Effector memory CD8-positive, alpha-beta T cell (primary cell): Measurements from ENCODE around the gene B9D2.
"Not testable (repeated sequence)": the region's sequence is repeated elsewhere in the genome, so short reads cannot be mapped to it uniquely, and the experiment has no call there.

Source experiments
- ATAC-seq: fragments of 150-1000 bp; cut with Tn5 transposase; replicated peaks from 2 replicates; pipeline ENCODE4 v1.10.0; 2021; ENCODE audit warnings: mild to moderate bottlenecking, moderate library complexity
- DNase-seq, 3 experiments: peaks; one replicate each; pipeline ENCODE4 v3.0.0; 2021
- H3K27ac Mint-ChIP-seq, 2 donors: one replicate each; pipeline ENCODE4 v1.8.0; 2022; ENCODE audit warnings: mild to moderate bottlenecking in 2 of 2, mixed read lengths in 2 of 2, moderate library complexity in 2 of 2
- H3K27me3 Mint-ChIP-seq, 2 donors: one replicate each; pipeline ENCODE4 v1.8.0; 2022; ENCODE audit warnings: mixed read lengths in 2 of 2
- H3K36me3 Mint-ChIP-seq: one replicate; pipeline ENCODE4 v1.8.0; 2022; ENCODE audit warnings: mild to moderate bottlenecking, moderate library complexity, mixed read lengths; ENCODE audit not compliant: insufficient read depth
- H3K4me1 Mint-ChIP-seq, 2 donors: one replicate each; pipeline ENCODE4 v1.8.0; 2022; ENCODE audit warnings: low read depth in 2 of 2, mixed read lengths in 2 of 2
- H3K4me3 Mint-ChIP-seq, 2 donors: one replicate each; pipeline ENCODE4 v1.8.0; 2022; ENCODE audit warnings: mild to moderate bottlenecking in 2 of 2, mixed read lengths in 2 of 2, moderate library complexity in 2 of 2
- H3K9me3 Mint-ChIP-seq, 2 donors: one replicate each; pipeline ENCODE4 v1.8.0; 2022; ENCODE audit warnings: mixed read lengths in 2 of 2

B9D2 gene

GRCh38 chr19:41376998-41377365 is 13.0 kb upstream of the B9D2 start:
- no peaks in the 10 kb centered on the region for H3K9me3 Mint-ChIP-seq
- peaks cover 10 to 13% of the 10 kb centered on the region in 2 donors for H3K4me1 Mint-ChIP-seq
- DNase-seq: no peak
- peak; percentile 61 for ATAC-seq
- peaks cover 15% of the 10 kb centered on the region for H3K36me3 Mint-ChIP-seq
- H3K27me3 Mint-ChIP-seq: no peaks in the 10 kb centered on the region
- peak overlapping the region; percentile 57 to 76 for H3K4me3 Mint-ChIP-seq
- peak overlapping the region; percentile 1 to 68 for H3K27ac Mint-ChIP-seq

GRCh38 chr19:41376241-41376997 is 12.5 kb upstream of the B9D2 start, which contains the start of gene TMEM91:
Gene TMEM91 (plus strand): TSS chr19:41376533. CDS start chr19:41378310, 1,777 bp downstream.
- ATAC-seq (peak; percentile 51), DNase-seq (no peak)
- peak within 1 kb of the TSS; percentile 1 to 68 for H3K27ac Mint-ChIP-seq
- peaks cover 13% of the 10 kb centered on the region for H3K36me3 Mint-ChIP-seq
- H3K27me3 Mint-ChIP-seq: no peaks in the 10 kb centered on the region
- no peaks in the 10 kb centered on the region for H3K9me3 Mint-ChIP-seq
- H3K4me1 Mint-ChIP-seq: peaks cover 12 to 13% of the 10 kb centered on the region in 2 donors
- peak within 1 kb of the TSS; percentile 57 to 76 for H3K4me3 Mint-ChIP-seq

- ATAC-seq (no peak), DNase-seq (no peak)
- Mint-ChIP-seq H3K4me3 (no peak overlapping the region), H3K36me3 (peaks cover 13% of the 10 kb centered on the region), H3K27me3 (no peaks in the 10 kb centered on the region), H3K27ac (no peak overlapping the region), H3K9me3 (no peaks in the 10 kb centered on the region), H3K4me1 (peaks cover 13 to 14% of the 10 kb centered on the region in 2 donors)
These were observed 10.0 kb upstream of the B9D2 start for GRCh38 chr19:41373993-41374392.

DNA sequence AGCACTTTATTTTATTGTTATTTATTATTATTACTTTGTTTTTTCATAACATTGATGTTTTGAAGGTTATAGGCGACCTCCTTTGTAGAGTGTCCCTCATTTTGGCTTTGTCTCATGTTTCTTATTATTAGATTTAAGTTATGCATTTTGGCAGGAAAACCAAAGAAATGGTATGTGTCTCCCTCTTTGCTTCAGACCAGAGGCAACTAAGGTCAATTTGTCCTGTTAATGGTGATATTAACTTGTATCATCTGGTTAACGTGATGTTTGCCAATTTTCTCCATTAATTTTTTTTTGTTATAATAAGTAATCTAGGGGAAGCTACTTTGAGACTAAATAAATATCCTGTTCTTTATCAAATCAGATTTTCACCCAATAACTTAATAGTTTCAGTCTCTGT is 8.6 kb upstream of the B9D2 start:
- peaks cover 13% of the 10 kb centered on the region in 2 donors for H3K4me1 Mint-ChIP-seq
- H3K36me3 Mint-ChIP-seq: peaks cover 10% of the 10 kb centered on the region
- H3K4me3 Mint-ChIP-seq: no peak overlapping the region
- ATAC-seq (no peak), DNase-seq (no peak)
- no peaks in the 10 kb centered on the region for H3K9me3 Mint-ChIP-seq
- H3K27me3 Mint-ChIP-seq: no peaks in the 10 kb centered on the region
- no peak overlapping the region for H3K27ac Mint-ChIP-seq

GRCh38 chr19:41371541-41371940 is 7.6 kb upstream of the B9D2 start:
- H3K27ac Mint-ChIP-seq: peak overlapping the region in 1 of 2 donors; percentile 66
- no peak for ATAC-seq

GRCh38 chr19:41371119-41371518 is 7.2 kb upstream of the B9D2 start:
- not testable (repeated sequence) for ATAC-seq, H3K36me3 Mint-ChIP-seq, DNase-seq, H3K27me3 Mint-ChIP-seq, H3K9me3 Mint-ChIP-seq, H3K4me3 Mint-ChIP-seq
- Mint-ChIP-seq H3K27ac (peak overlapping the region in 1 of 2 donors; percentile 66), H3K4me1 (peaks cover 7 to 11% of the 10 kb centered on the region in 2 donors)

More at GRCh38 chr19:41371541-41371940, 7.6 kb upstream of the B9D2 start:
- Mint-ChIP-seq H3K36me3 (peaks cover 6% of the 10 kb centered on the region), H3K27me3 (no peaks in the 10 kb centered on the region), H3K9me3 (no peaks in the 10 kb centered on the region), H3K4me1 (peaks cover 5 to 7% of the 10 kb centered on the region in 2 donors), H3K4me3 (no peak overlapping the region)
- no peak for DNase-seq

DNA sequence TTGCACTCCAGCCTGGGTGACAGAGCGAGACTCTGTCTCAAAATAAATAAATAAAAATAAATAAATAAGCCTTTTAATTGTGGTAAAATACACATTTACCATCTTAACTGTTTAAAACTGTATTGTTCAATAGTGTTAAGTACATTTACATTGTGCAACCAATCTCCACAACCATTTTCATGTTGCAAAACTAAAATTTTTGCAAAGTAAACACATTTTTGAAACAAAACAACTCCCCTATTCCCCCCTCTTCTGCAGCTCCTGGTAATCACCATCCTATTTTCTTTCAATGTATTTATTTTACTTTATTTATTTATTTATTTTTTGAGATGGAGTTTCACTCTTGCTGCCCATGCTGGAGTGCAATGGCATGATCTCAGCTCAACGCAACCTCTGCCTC is 5.8 kb upstream of the B9D2 start:
- no peaks in the 10 kb centered on the region for H3K9me3 Mint-ChIP-seq
- no peaks in the 10 kb centered on the region for H3K36me3 Mint-ChIP-seq
- H3K27me3 Mint-ChIP-seq: no peaks in the 10 kb centered on the region
- H3K27ac Mint-ChIP-seq: no peak overlapping the region
- ATAC-seq (no peak), DNase-seq (no peak)
- peaks cover 5 to 9% of the 10 kb centered on the region in 2 donors for H3K4me1 Mint-ChIP-seq
- H3K4me3 Mint-ChIP-seq: no peak overlapping the region

GRCh38 chr19:41367848-41368301 is 3.9 kb upstream of the B9D2 start:
- no peak for ATAC-seq
- H3K27me3 Mint-ChIP-seq: no peaks in the 10 kb centered on the region
- no peak for DNase-seq
- H3K27ac Mint-ChIP-seq: no peak overlapping the region
- H3K4me3 Mint-ChIP-seq: no peak overlapping the region
- H3K9me3 Mint-ChIP-seq: no peaks in the 10 kb centered on the region
- H3K4me1 Mint-ChIP-seq: peaks cover 15 to 21% of the 10 kb centered on the region in 2 donors
- H3K36me3 Mint-ChIP-seq: peaks cover 16% of the 10 kb centered on the region

GRCh38 chr19:41366089-41366488 is 2.1 kb upstream of the B9D2 start:
- no peak overlapping the region for H3K4me3 Mint-ChIP-seq
- peak overlapping the region in 1 of 2 donors; percentile 62 for H3K27ac Mint-ChIP-seq

GRCh38 chr19:41364524-41365391 is 809 bp upstream of the B9D2 start:
- Mint-ChIP-seq H3K27me3 (no peaks in the 10 kb centered on the region), H3K4me3 (peak overlapping the region; percentile 84 to 91), H3K36me3 (peaks cover 22% of the 10 kb centered on the region), H3K9me3 (no peaks in the 10 kb centered on the region), H3K27ac (peak overlapping the region; percentile 98 to 99), H3K4me1 (peaks cover 22 to 25% of the 10 kb centered on the region in 2 donors)
- DNase-seq (no peak), ATAC-seq (no peak)

More at GRCh38 chr19:41366089-41366488, 2.1 kb upstream of the B9D2 start:
- ATAC-seq (no peak), DNase-seq (no peak)
- Mint-ChIP-seq H3K4me1 (peaks cover 19 to 21% of the 10 kb centered on the region in 2 donors), H3K9me3 (no peaks in the 10 kb centered on the region), H3K27me3 (no peaks in the 10 kb centered on the region), H3K36me3 (peaks cover 18% of the 10 kb centered on the region)

DNA sequence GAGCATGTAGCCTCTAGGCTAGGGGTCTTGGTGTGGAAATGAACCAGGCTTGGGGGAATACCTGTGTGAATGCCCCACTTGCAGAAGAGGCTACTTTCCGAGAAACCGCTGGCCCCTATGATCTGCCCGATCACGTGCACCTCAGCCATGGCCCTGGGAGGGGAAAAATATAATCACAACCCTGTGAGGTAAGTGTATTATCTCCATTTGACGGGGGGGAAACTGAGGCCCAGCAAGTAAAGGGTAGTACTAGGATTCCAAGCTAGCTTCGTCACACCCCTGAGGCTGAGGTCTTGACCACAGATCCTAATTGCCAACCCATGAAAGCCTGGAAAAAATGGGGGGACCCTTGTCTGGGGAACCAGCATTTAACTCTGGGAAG is 587 bp downstream of the B9D2 start:
- peak overlapping the region; percentile 98 to 99 for H3K27ac Mint-ChIP-seq
- no peaks in the 10 kb centered on the region for H3K9me3 Mint-ChIP-seq
- peaks cover 24% of the 10 kb centered on the region for H3K36me3 Mint-ChIP-seq
- H3K4me3 Mint-ChIP-seq: peak overlapping the region; percentile 84 to 91
- no peaks in the 10 kb centered on the region for H3K27me3 Mint-ChIP-seq
- peaks cover 25 to 29% of the 10 kb centered on the region in 2 donors for H3K4me1 Mint-ChIP-seq
- no peak for DNase-seq
- no peak for ATAC-seq

- peaks cover 34 to 39% of the 10 kb centered on the region in 2 donors for H3K4me1 Mint-ChIP-seq
- H3K4me3 Mint-ChIP-seq: peak overlapping the region; percentile 84 to 91
- no peaks in the 10 kb centered on the region for H3K27me3 Mint-ChIP-seq
- peaks cover 31% of the 10 kb centered on the region for H3K36me3 Mint-ChIP-seq
- H3K9me3 Mint-ChIP-seq: no peaks in the 10 kb centered on the region
- ATAC-seq (no peak), DNase-seq (no peak)
- peak overlapping the region in 1 of 2 donors; percentile 99 for H3K27ac Mint-ChIP-seq
These were observed 1.7 kb downstream of the B9D2 start for GRCh38 chr19:41362143-41362847.

GRCh38 chr19:41359741-41360140 is 4.2 kb downstream of the B9D2 start:
- H3K36me3 Mint-ChIP-seq: peaks cover 50% of the 10 kb centered on the region
- H3K4me3 Mint-ChIP-seq: peak overlapping the region; percentile 3 to 19
- peaks cover 50 to 56% of the 10 kb centered on the region in 2 donors for H3K4me1 Mint-ChIP-seq
- no peaks in the 10 kb centered on the region for H3K9me3 Mint-ChIP-seq
- no peak for DNase-seq
- no peak for ATAC-seq
- H3K27ac Mint-ChIP-seq: peak overlapping the region in 1 of 2 donors; percentile 74
- H3K27me3 Mint-ChIP-seq: no peaks in the 10 kb centered on the region
